ENCODE measurements around the gene LAMB3.

LAMB3 gene

DNA sequence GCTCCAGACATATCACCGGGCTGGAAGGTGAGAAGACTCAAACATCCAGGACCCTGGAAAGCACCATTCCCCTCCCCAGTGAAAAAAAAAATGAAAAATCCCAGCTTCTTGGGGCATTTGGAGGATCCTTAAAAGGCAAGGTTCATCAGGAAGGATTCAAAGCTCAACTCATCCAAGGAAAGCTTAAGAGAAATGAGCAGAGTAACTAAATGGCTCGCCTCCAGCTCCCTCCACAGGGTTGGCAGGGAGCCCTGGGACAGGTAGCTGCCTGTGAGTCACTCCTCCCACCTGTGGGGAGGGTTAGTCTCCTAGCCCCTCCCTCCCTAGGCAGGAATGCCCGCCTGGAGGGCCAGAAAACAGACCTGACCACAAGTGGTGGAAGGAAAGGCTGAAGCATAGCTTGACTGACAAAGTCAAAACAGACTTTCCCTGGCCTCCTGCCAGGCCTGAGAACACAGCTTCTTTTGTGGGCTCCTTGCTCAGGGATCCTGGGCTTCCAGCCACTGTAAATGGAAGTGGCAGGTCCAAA lies 712 bp upstream of the LAMB3 start:
- DNase-seq (ENCODE audit: low spot score) = peak; percentile 60
- no peaks in the 10 kb centered on the region for H3K9me3 Mint-ChIP-seq
- no peaks in the 10 kb centered on the region for H3K27me3 Mint-ChIP-seq (ENCODE audit: low read depth)
- H3K36me3 Mint-ChIP-seq (ENCODE audit: low read depth) = no peaks in the 10 kb centered on the region
- no peak overlapping the region for H3K4me3 Mint-ChIP-seq
- peaks cover 22% of the 10 kb centered on the region for H3K4me1 Mint-ChIP-seq (ENCODE audit: low read depth)
- H3K27ac Mint-ChIP-seq = no peak overlapping the region

DNA sequence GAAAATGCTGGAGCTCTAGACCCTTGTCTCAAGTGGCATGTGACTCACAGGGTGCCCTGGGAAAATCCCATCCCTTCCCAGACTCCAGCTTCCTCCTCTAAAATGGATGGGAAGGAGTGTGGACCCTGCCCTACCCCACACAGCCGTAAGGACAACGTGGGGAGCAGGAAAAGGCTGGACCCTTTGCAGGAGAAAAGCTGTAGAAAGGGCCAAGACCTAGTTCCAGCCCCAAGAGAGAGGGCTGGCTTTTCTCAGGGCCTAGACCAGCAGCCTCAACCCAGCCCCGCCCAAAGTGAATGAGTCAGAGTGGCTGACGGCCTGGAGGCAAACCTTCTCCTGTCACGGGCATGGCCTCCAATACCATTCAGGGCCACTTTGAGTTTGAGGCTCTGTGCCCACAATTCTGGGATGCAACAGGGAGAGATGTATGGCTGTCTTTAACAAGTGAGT lies 1.1 kb downstream of the LAMB3 start:
- peak; percentile 78 for DNase-seq (ENCODE audit: low spot score)
- H3K9me3 Mint-ChIP-seq = no peaks in the 10 kb centered on the region
- no peaks in the 10 kb centered on the region for H3K36me3 Mint-ChIP-seq (ENCODE audit: low read depth)
- H3K4me1 Mint-ChIP-seq (ENCODE audit: low read depth) = peaks cover 19% of the 10 kb centered on the region
- H3K4me3 Mint-ChIP-seq = peak overlapping the region; percentile 33
- H3K27ac Mint-ChIP-seq = peak overlapping the region; percentile 83
- no peaks in the 10 kb centered on the region for H3K27me3 Mint-ChIP-seq (ENCODE audit: low read depth)

DNA sequence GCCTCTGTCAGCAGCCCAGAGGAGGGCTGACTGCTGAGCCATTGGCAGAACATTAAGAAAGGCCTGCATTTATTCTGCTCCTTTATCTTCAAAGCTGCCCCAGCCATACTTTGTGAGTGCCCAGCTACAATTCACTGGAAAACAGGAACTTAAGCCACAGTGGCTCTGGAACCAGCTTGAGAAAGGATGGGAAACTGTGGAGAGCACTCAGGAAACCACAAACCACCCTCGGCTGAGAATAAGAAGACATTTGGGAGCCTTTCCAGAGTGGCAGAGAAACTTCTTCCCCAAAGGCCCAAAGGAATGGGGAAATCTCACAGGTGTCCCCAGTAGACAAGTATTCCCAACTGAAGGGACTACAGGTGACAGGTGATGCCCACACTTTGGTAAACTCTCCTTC lies 1.8 kb downstream of the LAMB3 start:
- no peak for DNase-seq (ENCODE audit: low spot score)
- H3K27me3 Mint-ChIP-seq (ENCODE audit: low read depth) = no peaks in the 10 kb centered on the region
- no peaks in the 10 kb centered on the region for H3K9me3 Mint-ChIP-seq
- H3K27ac Mint-ChIP-seq = peak overlapping the region; percentile 54
- peaks cover 19% of the 10 kb centered on the region for H3K4me1 Mint-ChIP-seq (ENCODE audit: low read depth)
- peak overlapping the region; percentile 21 for H3K4me3 Mint-ChIP-seq
- H3K36me3 Mint-ChIP-seq (ENCODE audit: low read depth) = no peaks in the 10 kb centered on the region

DNA sequence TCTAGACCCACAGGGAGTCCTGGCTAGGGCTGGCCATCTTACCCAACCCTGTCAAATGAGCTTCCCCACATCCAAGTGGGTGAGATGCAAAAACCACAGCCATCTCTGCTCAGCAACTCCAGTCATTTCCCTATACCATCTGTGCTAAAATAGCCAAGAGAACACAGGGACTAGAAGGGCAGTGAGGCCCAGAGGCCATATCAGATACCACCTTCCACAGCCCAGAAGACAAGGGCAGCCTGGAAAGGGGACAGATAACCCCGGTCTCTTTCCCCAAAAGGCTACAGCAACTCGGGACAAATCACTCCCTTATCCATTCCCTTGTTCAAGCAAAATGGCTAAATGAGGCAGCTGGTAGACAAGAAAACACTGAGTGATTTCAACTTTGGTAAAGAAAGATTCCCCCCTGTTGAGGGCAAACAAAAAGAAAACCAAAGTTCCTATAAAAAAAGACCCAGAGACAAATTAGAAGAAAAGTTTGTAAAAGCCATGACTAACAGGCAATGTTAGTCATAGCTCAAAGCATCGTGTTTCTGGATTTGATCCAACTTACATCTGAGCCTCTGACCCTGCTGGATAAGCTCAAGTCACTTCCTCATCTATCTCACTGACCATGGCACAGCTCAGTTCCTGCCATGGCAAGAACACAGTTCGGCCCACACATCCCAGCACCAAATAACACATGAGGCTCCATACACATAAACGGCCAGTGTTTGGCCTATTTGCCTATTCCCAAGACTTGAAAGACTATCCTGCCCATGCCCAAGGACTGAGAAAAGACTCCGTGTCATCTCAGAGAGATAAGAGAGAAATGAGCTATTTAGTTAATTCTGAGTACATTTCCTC lies 3.1 kb downstream of the LAMB3 start:
- Mint-ChIP-seq H3K27ac (no peak overlapping the region), H3K27me3 (ENCODE audit: low read depth) (no peaks in the 10 kb centered on the region), H3K36me3 (ENCODE audit: low read depth) (no peaks in the 10 kb centered on the region), H3K4me3 (no peak overlapping the region), H3K9me3 (no peaks in the 10 kb centered on the region), H3K4me1 (ENCODE audit: low read depth) (peaks cover 19% of the 10 kb centered on the region)
- no peak for DNase-seq (ENCODE audit: low spot score)

DNA sequence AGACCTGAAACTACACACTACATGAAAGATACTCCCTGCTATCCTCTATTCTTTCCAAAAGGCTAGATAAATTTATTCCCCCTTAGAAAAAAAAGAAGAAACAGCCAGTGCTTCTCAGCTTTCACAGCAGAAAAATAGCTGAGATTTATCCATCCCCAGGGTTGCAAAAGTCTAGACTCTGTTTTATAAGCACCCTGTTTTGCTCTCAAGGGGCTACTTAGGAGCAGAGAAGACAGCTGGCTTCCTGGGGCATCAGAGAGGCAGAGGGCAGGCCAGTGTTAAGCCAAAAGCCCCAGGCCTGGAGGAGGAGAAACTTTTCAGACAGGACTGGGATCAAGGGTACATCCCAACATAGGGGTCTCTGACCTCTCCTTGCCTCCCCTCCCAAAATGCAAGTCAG lies 3.9 kb downstream of the LAMB3 start:
- no peak for DNase-seq (ENCODE audit: low spot score)
- Mint-ChIP-seq H3K27ac (no peak overlapping the region), H3K4me1 (ENCODE audit: low read depth) (peaks cover 19% of the 10 kb centered on the region), H3K4me3 (no peak overlapping the region), H3K27me3 (ENCODE audit: low read depth) (no peaks in the 10 kb centered on the region), H3K9me3 (no peaks in the 10 kb centered on the region), H3K36me3 (ENCODE audit: low read depth) (no peaks in the 10 kb centered on the region)

DNA sequence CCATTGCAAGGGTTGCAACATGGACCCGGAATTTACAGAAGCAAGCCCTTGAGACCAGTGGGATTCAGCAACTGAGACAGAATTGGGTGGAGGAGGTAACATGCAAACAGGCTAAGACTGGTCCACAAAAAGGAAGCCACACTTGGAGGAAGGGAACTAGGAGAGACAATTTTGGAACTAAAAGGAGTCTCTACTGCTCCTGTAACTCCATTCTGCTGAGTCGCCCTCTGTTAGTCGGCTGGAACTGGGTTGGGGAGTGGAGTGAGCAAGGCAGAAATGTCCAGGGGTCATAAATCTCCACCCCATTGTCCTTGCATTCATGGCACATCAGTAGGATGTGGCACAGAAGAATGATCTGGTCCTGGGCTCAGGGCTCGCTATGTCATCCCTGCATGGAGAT lies 5.1 kb downstream of the LAMB3 start:
- no peak for DNase-seq (ENCODE audit: low spot score)
- Mint-ChIP-seq H3K27ac (no peak overlapping the region), H3K4me3 (no peak overlapping the region)

DNA sequence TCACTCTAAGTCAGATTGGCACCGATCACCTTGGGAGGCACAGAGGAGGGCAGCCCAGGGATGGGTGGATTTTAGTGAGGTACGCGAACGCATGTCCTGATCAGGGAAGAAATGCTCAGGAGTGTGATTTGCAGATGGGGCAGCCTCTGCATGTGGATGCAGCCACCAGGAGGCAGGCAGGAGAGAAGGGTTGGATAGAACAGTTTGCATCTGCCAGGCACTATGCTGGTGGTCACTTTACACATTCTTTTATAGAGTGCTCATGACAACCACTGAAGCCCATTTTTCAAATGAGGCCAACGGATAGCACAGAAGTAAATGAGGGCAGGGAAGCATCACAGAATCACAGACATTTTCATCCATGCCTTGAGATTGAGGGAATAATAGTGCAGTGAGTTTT lies 5.7 kb downstream of the LAMB3 start:
- Mint-ChIP-seq H3K9me3 (no peaks in the 10 kb centered on the region), H3K4me1 (ENCODE audit: low read depth) (peaks cover 14% of the 10 kb centered on the region), H3K36me3 (ENCODE audit: low read depth) (no peaks in the 10 kb centered on the region), H3K4me3 (no peak overlapping the region), H3K27me3 (ENCODE audit: low read depth) (no peaks in the 10 kb centered on the region), H3K27ac (no peak overlapping the region)
- no peak for DNase-seq (ENCODE audit: low spot score)

More for the DNA sequence above, 5.1 kb downstream of the LAMB3 start:
- Mint-ChIP-seq H3K27me3 (ENCODE audit: low read depth) (no peaks in the 10 kb centered on the region), H3K36me3 (ENCODE audit: low read depth) (no peaks in the 10 kb centered on the region), H3K4me1 (ENCODE audit: low read depth) (peaks cover 18% of the 10 kb centered on the region), H3K9me3 (no peaks in the 10 kb centered on the region)

DNA sequence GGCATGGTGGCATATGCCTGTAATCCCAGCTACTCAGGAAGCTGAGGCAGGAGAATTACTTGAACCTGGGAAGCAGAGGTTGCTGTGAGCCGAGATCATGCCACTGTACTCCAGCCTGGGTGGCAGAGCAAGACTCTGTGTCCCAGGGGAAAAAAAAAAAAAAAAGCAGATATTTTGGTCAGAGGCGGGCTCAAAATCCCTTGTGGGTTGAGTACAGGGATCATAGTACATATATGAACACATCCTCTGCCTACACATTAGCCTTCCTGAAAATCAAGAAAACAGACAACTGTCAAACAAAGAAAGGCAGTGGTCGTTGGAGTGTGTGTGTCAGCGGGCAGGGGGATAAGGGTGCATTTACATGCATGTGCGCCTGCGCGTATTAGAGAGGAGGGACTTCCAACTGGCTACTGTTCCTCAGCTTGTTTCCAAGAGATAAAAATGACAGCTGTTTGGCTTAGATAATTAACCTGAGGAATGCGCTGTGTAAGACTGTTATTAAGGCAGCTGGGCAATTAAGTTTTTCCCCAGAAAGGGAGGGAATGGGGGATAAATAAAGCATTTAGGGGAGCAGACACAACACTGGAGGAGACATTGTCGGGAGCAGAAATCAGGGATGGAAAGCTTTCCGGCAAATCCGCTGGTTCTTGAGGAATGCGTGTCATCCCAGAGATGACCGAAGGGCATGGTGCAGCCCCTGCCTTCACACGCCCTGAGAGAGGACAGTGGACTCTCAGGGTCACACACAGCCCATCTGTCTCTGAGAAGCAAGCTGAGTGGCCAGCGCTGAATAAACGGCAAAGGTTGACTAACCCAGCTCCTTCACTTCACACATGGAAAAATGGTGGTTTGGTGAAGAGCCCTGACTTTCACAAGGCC lies 6.4 kb downstream of the LAMB3 start:
- H3K4me1 Mint-ChIP-seq (ENCODE audit: low read depth) = peaks cover 7% of the 10 kb centered on the region
- DNase-seq (ENCODE audit: low spot score) = no peak
- H3K27me3 Mint-ChIP-seq (ENCODE audit: low read depth) = no peaks in the 10 kb centered on the region
- no peaks in the 10 kb centered on the region for H3K36me3 Mint-ChIP-seq (ENCODE audit: low read depth)
- no peak overlapping the region for H3K4me3 Mint-ChIP-seq
- no peaks in the 10 kb centered on the region for H3K9me3 Mint-ChIP-seq
- no peak overlapping the region for H3K27ac Mint-ChIP-seq

DNA sequence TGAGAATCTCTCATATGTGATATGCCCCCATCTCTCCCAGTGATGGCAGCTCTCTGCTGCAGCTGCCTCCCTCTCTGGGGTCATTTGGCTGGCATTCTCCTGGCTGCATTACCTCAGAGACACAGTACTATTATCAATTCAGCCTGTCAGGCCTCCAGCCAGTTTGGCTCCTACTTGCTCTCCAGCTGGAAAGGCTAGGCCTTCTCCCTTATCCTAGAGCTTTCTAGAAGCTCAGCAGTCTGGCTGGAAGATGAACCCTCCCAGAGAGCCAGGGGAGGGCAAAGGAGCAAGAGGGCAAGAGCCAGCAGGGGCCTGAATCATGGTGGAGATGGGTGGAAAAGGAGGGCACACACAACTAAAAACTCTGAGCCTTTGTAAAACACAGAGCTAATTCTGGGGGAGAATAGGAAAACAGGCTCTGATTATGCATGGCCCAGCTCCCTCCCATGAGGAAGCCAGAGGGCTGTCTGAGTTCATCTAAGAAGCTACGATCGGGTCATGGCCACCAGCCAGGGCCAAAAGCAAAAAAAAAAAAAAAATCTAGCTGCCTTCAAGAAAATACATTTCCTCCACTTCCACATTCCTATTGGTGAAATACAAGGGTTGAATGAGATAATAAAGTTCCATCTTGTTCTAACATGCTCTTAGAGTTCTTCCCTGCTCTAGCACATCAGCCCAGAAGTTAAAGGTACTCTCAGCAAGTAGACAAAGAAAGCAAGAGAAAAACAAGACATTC lies 8.8 kb downstream of the LAMB3 start:
- Mint-ChIP-seq H3K27ac (no peak overlapping the region), H3K27me3 (ENCODE audit: low read depth) (no peaks in the 10 kb centered on the region), H3K4me1 (ENCODE audit: low read depth) (no peaks in the 10 kb centered on the region), H3K36me3 (ENCODE audit: low read depth) (no peaks in the 10 kb centered on the region), H3K9me3 (no peaks in the 10 kb centered on the region), H3K4me3 (no peak overlapping the region)
- DNase-seq (ENCODE audit: low spot score) = no peak

DNA sequence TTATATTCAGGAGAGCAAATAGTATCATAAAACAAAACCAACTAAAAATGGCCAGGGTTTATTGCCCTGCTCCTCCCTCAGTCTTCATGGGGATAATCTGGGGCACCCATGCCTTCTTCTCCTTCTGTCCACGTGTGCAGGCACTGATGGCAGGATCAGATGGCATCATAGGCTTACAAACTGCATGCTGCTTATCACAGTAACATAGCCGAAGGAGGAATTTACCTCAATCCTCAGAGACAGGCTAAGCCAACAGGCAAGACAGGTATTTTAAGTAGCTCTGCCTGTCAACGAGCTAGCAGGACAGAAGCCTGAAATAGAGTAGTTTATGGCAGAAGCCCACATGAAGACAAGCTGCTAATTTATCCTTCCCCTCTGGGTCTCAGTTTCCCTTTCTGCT lies 9.4 kb downstream of the LAMB3 start:
- Mint-ChIP-seq H3K9me3 (no peaks in the 10 kb centered on the region), H3K27me3 (ENCODE audit: low read depth) (no peaks in the 10 kb centered on the region), H3K4me3 (no peak overlapping the region), H3K4me1 (ENCODE audit: low read depth) (no peaks in the 10 kb centered on the region), H3K27ac (no peak overlapping the region), H3K36me3 (ENCODE audit: low read depth) (no peaks in the 10 kb centered on the region)
- no peak for DNase-seq (ENCODE audit: low spot score)

DNA sequence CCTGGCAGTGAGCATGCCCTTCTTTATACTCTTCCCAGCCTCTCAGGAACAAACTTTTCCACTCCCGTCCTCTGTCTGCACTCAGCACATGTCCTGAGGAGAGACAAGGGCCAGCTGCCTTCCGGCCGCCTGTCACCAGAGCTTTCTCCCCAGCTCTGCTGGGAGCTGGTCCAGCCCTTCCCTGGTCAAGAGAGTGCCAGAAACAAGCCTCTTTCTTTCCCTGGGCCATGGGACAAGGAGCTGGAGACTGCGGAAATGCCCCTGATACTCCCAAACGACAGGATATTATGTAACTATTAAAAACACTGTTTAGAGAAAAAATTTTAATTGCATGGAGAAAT lies 10.4 kb downstream of the LAMB3 start:
- Mint-ChIP-seq H3K4me1 (ENCODE audit: low read depth) (no peaks in the 10 kb centered on the region), H3K36me3 (ENCODE audit: low read depth) (no peaks in the 10 kb centered on the region), H3K27me3 (ENCODE audit: low read depth) (no peaks in the 10 kb centered on the region), H3K4me3 (no peak overlapping the region), H3K9me3 (no peaks in the 10 kb centered on the region), H3K27ac (no peak overlapping the region)
- DNase-seq (ENCODE audit: low spot score) = no peak

DNA sequence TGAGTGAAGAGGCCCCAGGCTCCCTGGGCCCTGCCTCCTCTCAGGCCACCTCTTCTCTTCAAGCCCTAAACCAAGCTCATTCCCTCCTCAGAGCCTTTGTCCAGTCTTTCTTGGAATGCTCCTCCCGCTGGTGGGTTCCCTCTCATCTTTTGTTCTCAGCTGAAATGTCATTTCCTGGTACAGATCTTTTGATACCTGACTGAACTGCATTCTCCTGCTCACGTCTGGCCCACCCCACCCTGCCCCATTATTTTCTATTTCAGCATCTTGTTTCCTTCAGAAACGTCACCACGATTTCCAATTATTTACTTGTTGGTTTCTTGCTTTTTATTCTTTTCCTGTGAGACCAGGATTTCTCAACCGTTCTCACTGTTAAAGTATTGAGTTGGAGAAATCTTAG lies 16.4 kb downstream of the LAMB3 start:
- H3K4me1 Mint-ChIP-seq (ENCODE audit: low read depth) = peaks cover 10% of the 10 kb centered on the region
- H3K4me3 Mint-ChIP-seq = no peak overlapping the region
- no peaks in the 10 kb centered on the region for H3K27me3 Mint-ChIP-seq (ENCODE audit: low read depth)
- no peak for DNase-seq (ENCODE audit: low spot score)
- H3K27ac Mint-ChIP-seq = peak overlapping the region; percentile 26
- no peaks in the 10 kb centered on the region for H3K36me3 Mint-ChIP-seq (ENCODE audit: low read depth)
- no peaks in the 10 kb centered on the region for H3K9me3 Mint-ChIP-seq

DNA sequence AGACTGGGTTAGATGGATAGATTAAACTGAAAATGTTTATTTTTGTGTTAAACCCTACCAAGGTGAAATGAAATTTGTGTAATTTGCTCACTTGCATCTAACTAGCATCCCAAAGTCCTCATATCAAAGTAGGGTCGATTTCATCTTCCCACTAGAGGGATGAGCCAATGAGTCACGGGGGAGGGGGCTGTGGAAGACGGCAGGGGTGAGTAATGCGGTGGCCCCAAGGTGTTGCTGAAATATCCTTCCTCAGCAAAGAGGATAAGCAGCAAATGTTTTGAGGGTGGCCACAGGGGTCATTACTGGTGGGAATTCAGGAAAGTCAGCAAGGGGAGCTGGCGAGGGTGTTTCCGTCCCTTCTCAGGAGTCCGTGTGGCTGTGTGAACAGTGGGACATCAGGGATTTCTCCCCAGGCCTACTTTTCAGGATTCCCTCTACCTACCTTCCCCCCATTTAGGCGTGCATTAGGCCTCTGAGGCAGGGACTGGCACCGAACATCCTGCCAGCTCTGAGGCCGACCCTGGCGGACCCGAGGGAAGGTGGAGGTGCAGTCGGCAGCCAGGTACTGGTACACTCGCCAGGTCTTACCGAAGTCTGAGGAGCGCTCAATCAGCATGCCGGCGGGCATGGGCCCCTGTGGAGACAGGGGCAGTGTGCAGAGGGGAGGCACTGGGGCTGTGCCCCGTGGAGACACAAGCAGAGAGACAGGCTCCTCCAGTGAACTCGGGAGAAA lies 18.1 kb downstream of the LAMB3 start:
- peaks cover 10% of the 10 kb centered on the region for H3K4me1 Mint-ChIP-seq (ENCODE audit: low read depth)
- H3K4me3 Mint-ChIP-seq = no peak overlapping the region
- no peaks in the 10 kb centered on the region for H3K9me3 Mint-ChIP-seq
- H3K36me3 Mint-ChIP-seq (ENCODE audit: low read depth) = no peaks in the 10 kb centered on the region
- no peak overlapping the region for H3K27ac Mint-ChIP-seq
- DNase-seq (ENCODE audit: low spot score) = no peak
- no peaks in the 10 kb centered on the region for H3K27me3 Mint-ChIP-seq (ENCODE audit: low read depth)

All from T-helper 2 cell treated with Interferon-gamma antibody and Interleukin-4, amounts not matched to agents 5 μg/mL and 100 μg/mL, for 36 hours (primary cell).